Measurements from ENCODE around the gene RAB7A. TPM values are rescaled to one million over a fixed set of nuclear protein-coding genes. Genes with fewer than 3 reads are reported as not detected.

RAB7A gene
- total RNA-seq, 1 experiment from 2014 or later: 284 TPM

- Histone ChIP-seq H3K27me3 (replicated peaks; ENCODE audit: control insufficient read depth, insufficient read depth, low read length) (no peaks in the 10 kb centered on the region), H3K4me3 (ENCODE audit: low read depth, low read length) (no peak overlapping the region), H3K4me1 (peaks cover 14% of the 10 kb centered on the region), H3K9me3 (no peaks in the 10 kb centered on the region), H3K36me3 (ENCODE audit: control insufficient read depth, insufficient read depth, low read length) (no peaks in the 10 kb centered on the region)
- ChIA-PET CTCF (no interaction called here), POLR2A (no interaction called here)
- no peak for TF ChIP-seq CTCF (IDR thresholded peaks at IDR 0.05; ENCODE audit: insufficient read depth in 1 of 2, low read depth in 1 of 2, low read length in 1 of 2, severe bottlenecking in 1 of 2, unreplicated experiment in 1 of 2)
- no peak overlapping the region for H3K4me3 Mint-ChIP-seq (ENCODE audit: unreplicated experiment)
- no peak overlapping the region for H3K27ac Mint-ChIP-seq (ENCODE audit: unreplicated experiment)
- H3K9me3 Mint-ChIP-seq (ENCODE audit: unreplicated experiment): no peaks in the 10 kb centered on the region
- no TSS peak for BruUV-seq (replicated peaks)
- DNase-seq: no peak
- H3K4me1 Mint-ChIP-seq (ENCODE audit: low read depth, unreplicated experiment): peaks cover 16% of the 10 kb centered on the region
- no peaks in the 10 kb centered on the region for H3K27me3 Mint-ChIP-seq (ENCODE audit: insufficient read depth, unreplicated experiment)
- intact Hi-C loops (cut with micrococcal nuclease; ENCODE audit: unreplicated experiment): no loop called here
- peaks cover 29% of the 10 kb centered on the region for H3K36me3 Mint-ChIP-seq (ENCODE audit: insufficient read depth, unreplicated experiment)
Measured at GRCh38 chr3:128763967-128764366, 38.0 kb downstream of the RAB7A start.

GRCh38 chr3:128764863-128765262 is 38.9 kb downstream of the RAB7A start:
- H3K27me3 ChIP-seq (replicated peaks; ENCODE audit: control insufficient read depth, insufficient read depth, low read length): no peaks in the 10 kb centered on the region
- Mint-ChIP-seq H3K27me3 (ENCODE audit: insufficient read depth, unreplicated experiment) (no peaks in the 10 kb centered on the region), H3K4me1 (ENCODE audit: low read depth, unreplicated experiment) (peaks cover 19% of the 10 kb centered on the region), H3K27ac (ENCODE audit: unreplicated experiment) (no peak overlapping the region), H3K36me3 (ENCODE audit: insufficient read depth, unreplicated experiment) (peaks cover 25% of the 10 kb centered on the region), H3K4me3 (ENCODE audit: unreplicated experiment) (no peak overlapping the region), H3K9me3 (ENCODE audit: unreplicated experiment) (no peaks in the 10 kb centered on the region)
- peaks cover 5% of the 10 kb centered on the region for H3K4me1 ChIP-seq
- no peak for TF ChIP-seq CTCF (IDR thresholded peaks at IDR 0.05; ENCODE audit: insufficient read depth in 1 of 2, low read depth in 1 of 2, low read length in 1 of 2, severe bottlenecking in 1 of 2, unreplicated experiment in 1 of 2)
- CTCF ChIA-PET: no interaction called here
- H3K4me3 ChIP-seq (ENCODE audit: low read depth, low read length): no peak overlapping the region
- POLR2A ChIA-PET: no interaction called here
- no TSS peak for BruUV-seq (replicated peaks)
- no peaks in the 10 kb centered on the region for H3K9me3 ChIP-seq
- intact Hi-C loops (cut with micrococcal nuclease; ENCODE audit: unreplicated experiment): no loop called here
- no peak for DNase-seq
- H3K36me3 ChIP-seq (ENCODE audit: control insufficient read depth, insufficient read depth, low read length): no peaks in the 10 kb centered on the region

- Mint-ChIP-seq H3K4me1 (ENCODE audit: low read depth, unreplicated experiment) (peaks cover 19% of the 10 kb centered on the region), H3K9me3 (ENCODE audit: unreplicated experiment) (no peaks in the 10 kb centered on the region), H3K4me3 (ENCODE audit: unreplicated experiment) (no peak overlapping the region), H3K27me3 (ENCODE audit: insufficient read depth, unreplicated experiment) (no peaks in the 10 kb centered on the region), H3K27ac (ENCODE audit: unreplicated experiment) (no peak overlapping the region), H3K36me3 (ENCODE audit: insufficient read depth, unreplicated experiment) (peaks cover 25% of the 10 kb centered on the region)
- Histone ChIP-seq H3K4me3 (ENCODE audit: low read depth, low read length) (no peak overlapping the region), H3K4me1 (peaks cover 8% of the 10 kb centered on the region; the same call in 1 of the 2 replicates), H3K36me3 (ENCODE audit: control insufficient read depth, insufficient read depth, low read length) (no peaks in the 10 kb centered on the region), H3K9me3 (no peaks in the 10 kb centered on the region), H3K27me3 (replicated peaks; ENCODE audit: control insufficient read depth, insufficient read depth, low read length) (no peaks in the 10 kb centered on the region)
- TF ChIP-seq CTCF (IDR thresholded peaks at IDR 0.05; ENCODE audit: insufficient read depth in 1 of 2, low read depth in 1 of 2, low read length in 1 of 2, severe bottlenecking in 1 of 2, unreplicated experiment in 1 of 2): no peak
- CTCF ChIA-PET: interaction anchor here (0.5 to 0.6 kb wide), 2 partner anchors 8 to 87 kb away, joined by 3 read pairs; no protein-coding TSS in a partner anchor
- POLR2A ChIA-PET: no interaction called here
- intact Hi-C loops (cut with micrococcal nuclease; ENCODE audit: unreplicated experiment): no loop called here
- no TSS peak for BruUV-seq (replicated peaks)
- DNase-seq: no peak
Measured at GRCh38 chr3:128767094-128767750, 41.2 kb downstream of the RAB7A start.

Measured in Caco-2 (cell line).